NCI-H2081 treated with DMSO at 0.1 percent for 48 hours (cell line): ENCODE data around the gene C17orf78.
"Not testable (repeated sequence)": the region's sequence is repeated elsewhere in the genome, so short reads cannot be mapped to it uniquely, and the experiment has no call there.

ENCODE experiments used
- DNase-seq: peaks from one replicate; lab custom pipeline; 2025; lab: John Stamatoyannopoulos, UW

Gene C17orf78

GRCh38 chr17:37438141-37438540 lies 62.4 kb downstream of the C17orf78 start:
- no peak for DNase-seq

GRCh38 chr17:37440424-37440823 lies 64.6 kb downstream of the C17orf78 start:
- no peak for DNase-seq

GRCh38 chr17:37441369-37442014 lies 65.7 kb downstream of the C17orf78 start:
- not testable (repeated sequence) for DNase-seq
